GM18505 (cell line): ENCODE data around the gene OR6B1.
"Not testable (repeated sequence)": the region's sequence is repeated elsewhere in the genome, so short reads cannot be mapped to it uniquely, and the experiment has no call there.

ENCODE experiments used
- ATAC-seq: cut with Tn5 transposase; IDR thresholded peaks from one replicate; pipeline ENCODE4 v1.9.1; 2021; ENCODE audit not compliant: unreplicated experiment
- POLR2A ChIP-seq: IDR thresholded peaks from 4 replicates; pipeline ENCODE4 v1.6.1; 2011; ENCODE audit warnings: borderline replicate concordance; ENCODE audit not compliant: insufficient read depth, insufficient read length; ENCODE audit errors: extremely low read depth

The OR6B1 gene

DNA sequence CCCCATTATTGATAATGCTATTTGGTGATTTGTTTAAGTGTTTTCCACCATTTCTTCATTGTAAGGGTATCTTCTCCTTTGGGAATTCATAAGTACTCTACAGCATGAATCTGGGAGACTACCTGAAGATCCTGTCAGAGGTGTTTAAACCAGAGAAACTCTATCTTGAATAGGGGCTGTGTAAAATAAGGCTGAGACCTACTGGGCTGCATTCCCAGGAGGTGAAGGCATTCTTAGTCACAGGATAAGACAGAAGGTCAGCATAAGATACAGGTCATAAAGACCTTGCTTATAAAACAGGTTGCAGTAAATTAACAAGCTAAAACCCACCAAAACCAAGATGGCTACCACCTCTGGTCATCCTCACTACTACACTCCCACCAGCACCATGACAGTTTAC is 35.3 kb downstream of the OR6B1 start:
- ATAC-seq = no peak
- no peak for TF ChIP-seq POLR2A

- no peak for ATAC-seq
- TF ChIP-seq POLR2A = no peak
Observed at GRCh38 chr7:144036302-144036885, 36.3 kb downstream of the OR6B1 start.

DNA sequence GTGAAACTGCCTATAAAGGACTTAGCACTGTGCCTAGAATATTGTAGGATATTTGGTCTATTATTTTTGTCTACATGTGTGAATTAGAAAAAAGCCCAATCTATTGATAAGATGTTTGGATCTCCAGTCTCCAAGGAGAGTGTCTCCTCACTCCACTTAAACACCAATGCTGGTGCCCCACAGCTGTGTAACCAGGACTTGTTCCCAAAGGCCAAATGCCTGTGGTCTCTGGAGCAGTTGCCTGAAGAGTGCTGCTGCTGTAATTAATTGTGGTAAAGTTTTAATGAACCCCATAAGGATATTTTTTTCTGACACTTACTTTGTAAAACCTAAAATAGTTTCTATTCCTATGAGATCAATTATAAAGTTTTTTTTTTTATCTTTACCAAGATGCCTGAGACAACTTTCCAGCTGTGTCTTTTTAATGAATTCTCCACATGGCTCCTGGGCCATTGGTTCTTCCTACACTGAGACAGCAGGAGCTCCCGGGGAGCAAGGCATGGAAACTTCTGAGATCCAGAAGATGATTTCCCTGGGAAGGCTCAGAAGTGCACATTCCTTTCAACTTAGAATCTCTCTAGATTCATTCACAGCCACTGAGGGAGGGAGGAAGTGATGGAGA is 37.4 kb downstream of the OR6B1 start:
- ATAC-seq = no peak
- no peak for TF ChIP-seq POLR2A

DNA sequence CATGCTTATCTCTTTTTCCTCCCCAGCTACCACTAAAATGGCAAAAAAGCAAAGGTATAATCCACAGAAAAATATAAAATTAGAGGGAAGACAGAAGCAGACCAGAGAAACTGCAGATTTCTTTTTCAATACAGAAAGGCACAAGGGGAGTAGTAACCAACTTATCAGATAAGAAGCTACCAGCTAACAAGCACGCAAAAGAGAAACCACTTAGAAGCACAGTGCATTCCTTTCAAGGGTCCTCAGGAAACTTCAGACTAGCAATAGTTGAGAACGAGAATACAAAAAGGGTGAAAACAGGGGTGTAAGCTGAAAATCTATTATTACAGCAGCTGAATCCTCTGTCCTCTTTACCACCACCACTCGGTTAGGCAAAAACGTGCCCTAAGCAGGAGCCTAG is 38.8 kb downstream of the OR6B1 start:
- ATAC-seq = no peak
- TF ChIP-seq POLR2A = no peak

GRCh38 chr7:144048648-144049047 is 48.5 kb downstream of the OR6B1 start, which contains the start of gene OR2A5:
OR2A5 (plus strand) TSS chr7:144048948; CDS start chr7:144050402, 1,454 bp downstream.
- ATAC-seq = no peak
- TF ChIP-seq POLR2A = no peak

- ATAC-seq = no peak
- no peak for TF ChIP-seq POLR2A
Observed at GRCh38 chr7:144049491-144049890, 49.4 kb downstream of the OR6B1 start.

DNA sequence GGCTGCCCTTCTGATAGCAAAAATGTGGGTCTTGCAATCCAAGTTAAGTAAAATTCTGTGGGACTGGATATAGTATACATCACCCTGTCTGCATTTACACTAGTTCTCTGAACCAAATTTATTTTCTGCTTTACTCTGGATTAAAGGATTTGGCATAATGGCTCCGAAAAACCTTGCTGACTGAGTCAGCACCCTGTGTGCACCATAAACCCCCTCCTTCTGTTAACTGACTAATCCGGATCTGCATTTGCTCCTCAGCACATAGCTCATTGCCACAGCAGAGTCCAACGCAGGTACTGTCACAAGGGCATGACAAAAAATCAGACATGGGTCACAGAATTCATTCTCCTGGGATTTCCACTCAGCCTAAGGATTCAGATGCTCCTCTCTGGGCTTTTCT is 50.0 kb downstream of the OR6B1 start:
- TF ChIP-seq POLR2A = no peak
- no peak for ATAC-seq

DNA sequence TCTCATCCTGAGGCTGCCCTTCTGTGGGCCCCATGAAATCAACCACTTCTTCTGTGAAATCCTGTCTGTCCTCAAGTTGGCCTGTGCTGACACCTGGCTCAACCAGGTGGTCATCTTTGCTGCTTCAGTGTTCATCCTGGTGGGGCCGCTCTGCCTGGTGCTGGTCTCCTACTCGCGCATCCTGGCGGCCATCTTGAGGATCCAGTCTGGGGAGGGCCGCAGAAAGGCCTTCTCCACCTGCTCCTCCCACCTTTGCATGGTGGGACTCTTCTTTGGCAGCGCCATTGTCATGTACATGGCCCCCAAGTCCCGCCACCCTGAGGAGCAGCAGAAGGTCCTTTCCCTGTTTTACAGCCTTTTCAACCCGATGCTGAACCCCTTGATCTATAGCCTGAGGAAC is 50.8 kb downstream of the OR6B1 start:
- ATAC-seq = not testable (repeated sequence)

DNA sequence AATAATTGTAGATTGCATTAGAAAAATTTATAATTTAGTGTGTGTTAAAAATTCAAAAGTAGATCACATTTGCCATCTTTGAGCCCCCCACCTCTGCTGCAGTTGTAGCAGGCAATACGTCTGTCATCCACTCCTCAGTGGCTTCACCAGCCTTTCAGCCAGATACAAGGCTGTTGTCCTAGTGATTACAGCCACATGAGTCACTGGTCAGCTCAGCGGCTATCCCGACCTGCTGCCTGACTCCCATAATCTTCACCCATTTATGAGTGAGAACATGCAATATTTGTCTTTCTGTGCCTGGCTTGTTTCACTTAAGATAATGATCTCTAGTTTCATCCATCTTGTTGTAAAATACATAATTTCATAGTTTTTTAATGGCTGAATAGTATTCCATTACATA is 57.8 kb downstream of the OR6B1 start:
- no peak for TF ChIP-seq POLR2A
- ATAC-seq = no peak
